Aorta (tissue), 5 donors: ENCODE results near the gene ZNF709. TPM values are rescaled to one million over a fixed set of nuclear protein-coding genes. Genes with fewer than 3 reads are reported as not detected.
"Not testable (repeated sequence)": the region's sequence is repeated elsewhere in the genome, so short reads cannot be mapped to it uniquely, and the experiment has no call there.

ENCODE experiments used
- ATAC-seq: fragments of 200-7000 bp; cut with Tn5 transposase; one replicate; pipeline ENCODE4 v1.9.1; 2022; ENCODE audit warnings: moderate library complexity; ENCODE audit not compliant: low FRiP score
- DNase-seq, 2 donors: peaks; one replicate each; pipeline ENCODE4 v3.0.0-alpha.2; 2020
- H3K27ac ChIP-seq, 2 donors: one replicate each; pipeline ENCODE4 v1.5.1; 2013; ENCODE audit warnings: low read length in 2 of 2, mild to moderate bottlenecking in 2 of 2, moderate library complexity in 2 of 2, control low read depth in 1 of 2, inconsistent platforms in 1 of 2, low read depth in 1 of 2
- H3K27me3 ChIP-seq, 2 donors: one replicate each; pipeline ENCODE4 v1.6.1; 2013; ENCODE audit warnings: control low read depth in 1 of 2, low read length in 1 of 2, mild to moderate bottlenecking in 1 of 2, moderate library complexity in 1 of 2; ENCODE audit not compliant: insufficient read depth in 2 of 2, control insufficient read depth in 1 of 2
- H3K36me3 ChIP-seq, 2 donors: one replicate each; pipeline ENCODE4 v1.6.1; 2013; ENCODE audit warnings: control low read depth in 1 of 2, low read length in 1 of 2, mild to moderate bottlenecking in 1 of 2; ENCODE audit not compliant: insufficient read depth in 2 of 2, control insufficient read depth in 1 of 2
- H3K4me1 ChIP-seq, 2 donors: one replicate each; pipeline ENCODE4 v1.6.1; 2013; ENCODE audit warnings: low read length in 2 of 2, control low read depth in 1 of 2, mild to moderate bottlenecking in 1 of 2, moderate library complexity in 1 of 2; ENCODE audit not compliant: insufficient read depth in 2 of 2, control insufficient read depth in 1 of 2
- H3K4me3 ChIP-seq, 2 donors: one replicate each; pipeline ENCODE4 v1.5.1; 2013; ENCODE audit warnings: low read length in 2 of 2, control low read depth in 1 of 2, mild to moderate bottlenecking in 1 of 2
- H3K9me3 ChIP-seq: one replicate; pipeline ENCODE4 v1.6.1; 2013; ENCODE audit warnings: mild to moderate bottlenecking, low read length; ENCODE audit not compliant: control insufficient read depth
- WGBS, 2 donors: extraction: QIAGEN DNeasy Blood & Tissue Kit; methylation state at CpG; one replicate each; pipeline ENCODE4 v1.1.7; 2013; 5-methylcytosine and 5-hydroxymethylcytosine counted together
- intact Hi-C, 2 donors: fragments of 100-400 bp; cut with DNase I; formaldehyde crosslinking; loops; one replicate each; pipeline versions ENCODE4 v1.14.2 to v1.15.0; 2022
- polyA plus RNA-seq, 2 donors: library from polyadenylated mRNA; stranded (reverse); fragments of 200-250 nt; gene quantifications; one replicate each; pipeline ENCODE4 v1.2.3, GENCODE V29; 2013
- total RNA-seq, 2 donors: library from RNA; stranded (reverse); fragmentation: NEBNext Ultra II Directional; extraction: Animal tissue kit (Norgen Biotek cat#: 25700); gene quantifications; one replicate each; pipeline ENCODE4 v1.2.1, GENCODE V29; 2021
- donor health status: healthy with polysubstance abuse.
- donor health status: Bipolar disorder and iron deficiency.
- donor health status: DM: no; HTN: no; CAD: no.
- donor health status: DM: no; HTN: no; CAD: no.
- donor health status: DM: yes; HTN: yes; CAD: no.

ZNF709 gene
- total and polyA plus RNA-seq, 4 donors: 1.2 to 5.8 (median 5.1) TPM; not detected in 1

DNA sequence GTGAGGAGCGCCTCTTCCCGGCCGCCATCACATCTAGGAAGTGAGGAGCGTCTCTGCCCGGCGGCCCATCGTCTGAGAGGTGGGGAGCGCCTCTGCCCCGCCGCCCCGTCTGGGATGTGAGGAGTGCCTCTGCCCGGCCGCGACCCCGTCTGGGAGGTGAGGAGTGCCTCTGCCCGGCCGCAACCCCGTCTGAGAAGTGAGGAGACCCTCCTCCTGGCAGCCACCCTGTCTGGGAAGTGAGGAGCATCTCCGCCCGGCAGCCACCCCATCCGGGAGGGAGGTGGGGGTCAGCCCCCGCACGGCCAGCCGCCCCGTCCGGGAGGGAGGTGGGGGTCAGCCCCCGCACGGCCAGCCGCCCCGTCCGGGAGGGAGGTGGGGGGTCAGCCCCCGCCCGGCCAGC, 17.0 kb downstream of the ZNF709 start:
- H3K4me3 ChIP-seq, DNase-seq, intact Hi-C loops, H3K36me3 ChIP-seq, H3K27me3 ChIP-seq, ATAC-seq, H3K4me1 ChIP-seq, H3K27ac ChIP-seq: not testable (repeated sequence)
- WGBS, 2 donors: 97 to 98% methylated on average over 26 to 33 of the region's 33 CpGs
- H3K9me3 ChIP-seq: peaks cover 11% of the 10 kb centered on the region

DNA sequence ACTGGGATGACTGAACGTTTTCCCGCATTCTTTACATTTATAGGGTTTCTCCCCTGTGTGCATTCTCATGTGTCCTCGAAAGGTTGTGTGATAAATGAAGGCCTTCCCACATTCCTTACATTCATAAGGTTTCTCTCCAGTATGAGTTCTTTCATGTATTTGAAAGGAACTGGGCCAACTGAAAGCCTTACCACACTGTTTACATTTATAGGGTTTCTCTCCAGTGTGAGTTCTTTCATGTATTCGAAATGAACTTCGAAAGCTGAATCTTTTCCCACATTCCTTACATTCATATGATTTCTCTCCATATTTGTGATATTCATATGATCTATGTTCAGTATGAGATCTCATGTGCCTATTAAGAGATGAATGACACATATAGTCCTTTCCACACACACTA, 19.4 kb downstream of the ZNF709 start:
- Histone ChIP-seq H3K27me3 (no peaks in the 10 kb centered on the region), H3K9me3 (peaks cover 15% of the 10 kb centered on the region), H3K4me3 (no peak overlapping the region), H3K36me3 (peaks cover 3 to 7% of the 10 kb centered on the region in 2 donors), H3K4me1 (no peaks in the 10 kb centered on the region), H3K27ac (no peak overlapping the region)
- ATAC-seq: no peak
- 69 to 72% methylated on average over 5 of the region's 5 CpGs for WGBS, 2 donors
- DNase-seq: no peak
- intact Hi-C loops: no loop called here

DNA sequence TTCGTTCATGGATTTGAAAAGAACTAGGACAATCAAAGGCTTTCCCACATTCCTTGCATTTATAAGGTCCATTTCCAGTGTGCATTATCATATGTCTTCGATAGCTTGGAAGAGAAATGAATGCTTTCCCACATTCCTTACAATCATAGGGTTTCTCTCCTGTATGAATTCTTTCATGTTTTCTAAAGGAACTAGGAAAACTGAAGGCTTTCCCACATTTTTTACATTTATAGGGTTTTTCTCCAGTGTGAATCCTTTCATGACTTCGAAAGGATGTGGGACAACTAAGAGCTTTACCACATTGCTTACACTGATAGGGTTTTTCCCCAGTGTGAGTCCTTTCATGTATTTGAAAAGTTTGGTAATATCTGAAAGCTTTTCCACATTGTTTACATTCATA, 19.8 kb downstream of the ZNF709 start:
- peaks cover 13% of the 10 kb centered on the region for H3K9me3 ChIP-seq
- H3K4me1 ChIP-seq: no peaks in the 10 kb centered on the region
- 97 to 98% methylated on average over 3 of the region's 3 CpGs for WGBS, 2 donors
- ATAC-seq (no peak), DNase-seq (no peak)
- H3K27me3 ChIP-seq: no peaks in the 10 kb centered on the region
- intact Hi-C loops: no loop called here
- no peak overlapping the region for H3K27ac ChIP-seq
- H3K36me3 ChIP-seq: peaks cover 3 to 7% of the 10 kb centered on the region in 2 donors
- H3K4me3 ChIP-seq: no peak overlapping the region

DNA sequence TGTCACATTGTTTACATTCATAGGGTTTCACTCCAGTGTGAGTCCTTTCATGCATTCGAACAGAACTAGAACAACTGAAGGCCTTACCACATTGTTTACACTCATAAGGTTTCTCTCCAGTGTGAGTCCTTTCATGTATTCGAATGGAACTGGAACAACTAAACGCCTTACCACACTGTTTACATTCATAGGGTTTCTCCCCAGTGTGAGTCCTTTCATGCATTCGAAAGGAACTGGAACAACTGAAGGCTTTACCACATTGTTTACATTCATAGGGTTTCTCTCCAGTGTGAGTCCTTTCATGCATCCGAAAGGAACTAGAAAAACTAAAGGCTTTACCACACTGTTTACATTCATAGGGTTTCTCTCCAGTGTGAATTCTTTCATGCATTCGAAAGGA, 20.5 kb downstream of the ZNF709 start:
- intact Hi-C loops, H3K27me3 ChIP-seq, H3K4me1 ChIP-seq, ATAC-seq, H3K36me3 ChIP-seq, H3K27ac ChIP-seq, H3K4me3 ChIP-seq, DNase-seq: not testable (repeated sequence)
- 97% methylated on average over 6 of the region's 6 CpGs for WGBS, 2 donors
- peaks cover 12% of the 10 kb centered on the region for H3K9me3 ChIP-seq

DNA sequence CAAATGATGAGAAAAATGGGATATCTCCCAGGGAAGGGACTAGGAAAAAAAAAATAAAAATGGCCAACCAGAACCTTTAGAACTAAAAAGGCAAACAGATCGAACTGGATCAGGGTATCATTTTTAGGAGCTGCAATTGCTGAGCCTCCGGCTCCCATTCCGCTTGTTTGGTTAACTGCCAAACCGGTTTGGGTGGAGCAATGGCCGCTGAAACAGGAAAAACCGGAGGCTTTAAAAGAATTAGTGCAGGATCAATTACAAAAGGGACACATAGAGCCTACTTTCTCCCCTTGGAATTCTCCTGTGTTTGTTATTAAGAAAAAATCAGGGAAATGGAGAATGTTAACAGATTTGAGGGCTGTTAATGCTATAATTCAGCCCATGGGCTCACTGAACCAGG, 31.1 kb downstream of the ZNF709 start:
- DNase-seq (no peak), ATAC-seq (no peak)
- no peak overlapping the region for H3K27ac ChIP-seq
- intact Hi-C loops: no loop called here
- no peaks in the 10 kb centered on the region for H3K36me3 ChIP-seq
- H3K4me3 ChIP-seq: no peak overlapping the region
- H3K9me3 ChIP-seq: peaks cover 12% of the 10 kb centered on the region
- WGBS, 2 donors: 57 to 74% methylated on average over 6 of the region's 6 CpGs
- no peaks in the 10 kb centered on the region for H3K4me1 ChIP-seq
- no peaks in the 10 kb centered on the region for H3K27me3 ChIP-seq

DNA sequence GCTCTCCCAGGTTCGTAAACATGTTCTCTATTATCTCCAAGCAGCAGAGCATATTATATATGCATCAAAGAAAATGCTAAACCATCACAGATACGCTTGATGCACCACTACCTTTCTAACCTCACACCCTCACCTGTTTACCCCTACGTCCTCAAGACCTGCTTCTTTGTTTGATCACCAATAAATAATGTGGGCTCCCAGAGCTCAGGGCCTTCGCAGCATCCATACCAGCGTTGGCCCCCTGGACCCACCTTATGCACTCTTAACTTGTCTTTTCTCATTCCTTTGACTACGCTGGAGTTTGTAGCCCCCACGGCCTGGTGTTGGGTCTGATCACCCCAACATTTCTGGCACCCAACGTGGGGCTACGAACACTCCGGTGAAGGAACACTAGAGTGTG, 33.8 kb downstream of the ZNF709 start:
- Histone ChIP-seq H3K4me3 (no peak overlapping the region), H3K9me3 (peaks cover 10% of the 10 kb centered on the region), H3K4me1 (no peaks in the 10 kb centered on the region), H3K27ac (no peak overlapping the region), H3K36me3 (no peaks in the 10 kb centered on the region), H3K27me3 (no peaks in the 10 kb centered on the region)
- ATAC-seq (no peak), DNase-seq (no peak)
- intact Hi-C loops: no loop called here
- 74 to 75% methylated on average over 10 of the region's 10 CpGs for WGBS, 2 donors

DNA sequence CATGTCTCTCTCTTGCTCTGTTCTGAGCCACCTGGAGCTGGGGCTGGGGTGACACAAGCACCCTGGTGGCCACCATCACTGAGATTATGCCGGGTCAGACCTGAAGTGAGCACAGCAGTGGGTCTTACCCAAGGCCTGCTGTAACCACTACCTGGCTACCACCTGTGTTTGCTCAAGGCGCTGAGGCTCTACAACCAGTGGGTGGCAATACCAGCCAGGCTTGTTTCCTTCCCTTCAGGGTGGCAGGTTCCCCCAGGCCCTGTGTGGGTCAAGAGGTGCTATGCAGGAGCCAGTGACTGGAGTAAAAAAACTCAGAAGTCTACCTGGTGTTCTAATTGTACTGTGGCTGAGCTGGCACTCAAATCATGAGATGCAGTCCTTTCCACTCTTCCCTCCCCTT, 35.8 kb downstream of the ZNF709 start:
- H3K27me3 ChIP-seq: no peaks in the 10 kb centered on the region
- ATAC-seq (no peak), DNase-seq (no peak)
- H3K4me3 ChIP-seq: no peak overlapping the region
- no peaks in the 10 kb centered on the region for H3K36me3 ChIP-seq
- peaks cover 6% of the 10 kb centered on the region for H3K9me3 ChIP-seq
- intact Hi-C loops: no loop called here
- H3K27ac ChIP-seq: no peak overlapping the region
- 46 to 48% methylated on average over 2 of the region's 2 CpGs for WGBS, 2 donors
- H3K4me1 ChIP-seq: no peaks in the 10 kb centered on the region

DNA sequence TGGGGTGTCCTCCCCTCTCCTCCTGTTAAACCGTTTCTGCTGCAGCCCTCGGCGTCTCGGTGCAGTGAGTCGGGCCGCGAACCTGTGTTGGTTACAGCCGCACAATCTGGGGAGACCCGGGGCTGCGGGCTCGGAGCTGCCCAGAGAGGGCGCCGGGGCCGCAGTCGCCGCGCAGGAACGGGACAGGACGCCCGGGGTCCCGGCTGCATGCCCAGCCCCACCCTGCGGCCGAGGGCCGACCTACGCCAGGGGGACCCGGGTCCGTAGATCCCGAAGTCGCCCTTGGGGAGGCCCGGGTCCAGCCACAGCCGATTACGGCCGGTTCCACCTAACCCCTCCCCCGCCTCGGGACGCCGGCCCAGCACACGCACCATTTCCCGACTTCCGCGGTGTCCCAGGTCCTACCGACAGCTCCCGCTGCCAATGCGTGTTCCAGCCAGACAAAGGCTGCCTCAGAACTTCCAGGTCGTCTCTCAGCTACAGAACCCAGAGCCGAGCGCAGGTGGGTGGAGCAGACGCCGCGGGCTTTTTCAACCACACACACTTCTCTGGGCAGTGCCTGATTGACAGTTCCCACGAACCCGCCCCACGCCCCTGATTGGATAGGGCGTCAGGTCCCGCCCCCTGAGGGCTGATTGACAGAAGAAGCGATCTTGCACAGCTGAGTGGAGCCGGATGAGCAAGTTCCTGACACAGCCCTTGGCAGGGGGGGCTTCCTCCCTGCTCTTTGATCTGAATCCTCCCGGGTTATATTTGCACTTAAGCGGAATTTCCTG, 43.9 kb downstream of the ZNF709 start, which contains the start of gene ZNF443:
TSS of gene ZNF443 (minus strand) at position 481 of the 776 bp plus-strand sequence. CDS start at position 374, 107 bp downstream.
- H3K4me1 ChIP-seq: no peaks in the 10 kb centered on the region
- H3K9me3 ChIP-seq: no peaks in the 10 kb centered on the region
- no peaks in the 10 kb centered on the region for H3K36me3 ChIP-seq
- 0 to 1% methylated on average over 39 to 59 of the region's 59 CpGs for WGBS, 2 donors
- H3K27ac ChIP-seq: peak within 1 kb of the TSS in 1 of 2 donors; percentile 81
- peak; percentile 99 for DNase-seq
- no peaks in the 10 kb centered on the region for H3K27me3 ChIP-seq
- peak; percentile 100 for ATAC-seq
- H3K4me3 ChIP-seq: peak within 1 kb of the TSS; percentile 75 to 97
- intact Hi-C loops: no loop called here
